Loucy (cell line): Measurements from ENCODE around the gene DBNDD1.

Source experiments
- H2AFZ ChIP-seq: fragments of 200-600 bp; sonication (generic); 2 replicates; pipeline ENCODE4 v1.6.0; 2016; ENCODE audit warnings: antibody characterized with exemption, mild to moderate bottlenecking, low read length, moderate library complexity
- H3F3A ChIP-seq: fragments of 200-600 bp; 2 replicates; pipeline ENCODE4 v1.6.0; 2016; ENCODE audit warnings: antibody characterized with exemption, low read depth, mild to moderate bottlenecking
- H3K27me3 ChIP-seq: fragments of 200-600 bp; sonication (generic); 2 replicates; pipeline ENCODE4 v1.6.1; 2014; ENCODE audit warnings: low read length, mild to moderate bottlenecking; ENCODE audit not compliant: insufficient read depth, poor library complexity, severe bottlenecking
- H3K36me3 ChIP-seq: fragments of 200-600 bp; sonication (generic); 2 replicates; pipeline ENCODE4 v1.6.1; 2016; ENCODE audit warnings: low read length; ENCODE audit not compliant: insufficient read depth
- H3K4me1 ChIP-seq: fragments of 200-600 bp; sonication (generic); 2 replicates; pipeline ENCODE4 v1.5.1; 2014; ENCODE audit warnings: low read length, mild to moderate bottlenecking; ENCODE audit not compliant: insufficient read depth, poor library complexity, severe bottlenecking
- H3K4me2 ChIP-seq: fragments of 200-600 bp; sonication (generic); 2 replicates; pipeline ENCODE4 v1.6.0; 2014; ENCODE audit warnings: antibody characterized with exemption, low read length, low read depth, mild to moderate bottlenecking; ENCODE audit not compliant: poor library complexity, severe bottlenecking
- H3K4me3 ChIP-seq: fragments of 200-600 bp; sonication (generic); 2 replicates; pipeline ENCODE4 v1.5.1; 2014; ENCODE audit warnings: low read length, mild to moderate bottlenecking, mixed read lengths; ENCODE audit not compliant: poor library complexity, severe bottlenecking
- H3K79me2 ChIP-seq: fragments of 200-600 bp; sonication (generic); 2 replicates; pipeline ENCODE4 v1.6.1; 2014; ENCODE audit warnings: low read length; ENCODE audit not compliant: insufficient read depth
- H3K9ac ChIP-seq: fragments of 200-600 bp; sonication (generic); 2 replicates; pipeline ENCODE4 v1.6.0; 2014; ENCODE audit warnings: mild to moderate bottlenecking, low read depth, low read length, moderate library complexity; ENCODE audit not compliant: poor library complexity, severe bottlenecking
- H3K9me2 ChIP-seq: fragments of 200-600 bp; sonication (generic); replicated peaks from 2 replicates; pipeline ENCODE4 v1.6.1; 2016; ENCODE audit warnings: low read depth, low read length, mixed read lengths
- H3K9me3 ChIP-seq: fragments of 200-600 bp; sonication (generic); 2 replicates; pipeline ENCODE4 v1.6.1; 2014; ENCODE audit warnings: mild to moderate bottlenecking, antibody characterized with exemption, low read length, low read depth; ENCODE audit not compliant: insufficient read depth
- H4K20me1 ChIP-seq: fragments of 200-600 bp; sonication (generic); 2 replicates; pipeline ENCODE4 v1.6.0; 2014; ENCODE audit warnings: antibody characterized with exemption, low read length, mild to moderate bottlenecking; ENCODE audit not compliant: insufficient read depth, poor library complexity, severe bottlenecking
- CTCF ChIP-seq: fragments of 200-600 bp; sonication (generic); conservative IDR thresholded peaks from 2 replicates; pipeline ENCODE4 v1.5.1; 2014; ENCODE audit warnings: mild to moderate bottlenecking, antibody characterized with exemption, low read length
- EZH2phosphoT487 ChIP-seq: fragments of 200-600 bp; IDR thresholded peaks from 2 replicates; pipeline ENCODE4 v1.6.1; 2018; ENCODE audit warnings: antibody characterized with exemption, mild to moderate bottlenecking, moderate library complexity, borderline replicate concordance

DBNDD1 gene

GRCh38 chr16:89985219-89985618 is 34.0 kb downstream of the DBNDD1 start:
- H3K79me2 ChIP-seq, result no peaks in the 10 kb centered on the region
- H2AFZ ChIP-seq, result no peak overlapping the region
- no peak overlapping the region for H3K4me3 ChIP-seq
- peaks cover 6% of the 10 kb centered on the region; the same call in 1 of the 2 replicates for H3K36me3 ChIP-seq
- H4K20me1 ChIP-seq, result no peaks in the 10 kb centered on the region
- no peaks in the 10 kb centered on the region for H3K9me2 ChIP-seq
- H3F3A ChIP-seq, result no peaks in the 10 kb centered on the region
- no peaks in the 10 kb centered on the region for H3K9me3 ChIP-seq
- H3K4me1 ChIP-seq, result no peaks in the 10 kb centered on the region
- no peak overlapping the region for H3K9ac ChIP-seq
- no peak overlapping the region for H3K4me2 ChIP-seq
- H3K27me3 ChIP-seq, result no peaks in the 10 kb centered on the region
- TF ChIP-seq CTCF (no peak), EZH2phosphoT487 (no peak)

- Histone ChIP-seq H3K36me3 (peaks cover 7% of the 10 kb centered on the region; the same call in 1 of the 2 replicates), H3K9ac (no peak overlapping the region)
Measured at GRCh38 chr16:89984216-89984615, 35.0 kb downstream of the DBNDD1 start.

GRCh38 chr16:89983536-89983935 is 35.7 kb downstream of the DBNDD1 start:
- no peaks in the 10 kb centered on the region for H4K20me1 ChIP-seq
- no peak overlapping the region for H3K4me2 ChIP-seq
- H3K4me3 ChIP-seq, result no peak overlapping the region
- peaks cover 7% of the 10 kb centered on the region; the same call in 1 of the 2 replicates for H3K36me3 ChIP-seq
- H3K9ac ChIP-seq, result no peak overlapping the region
- H3F3A ChIP-seq, result no peaks in the 10 kb centered on the region
- H3K4me1 ChIP-seq, result no peaks in the 10 kb centered on the region
- H3K9me2 ChIP-seq, result no peaks in the 10 kb centered on the region
- H3K9me3 ChIP-seq, result no peaks in the 10 kb centered on the region
- H3K27me3 ChIP-seq, result no peaks in the 10 kb centered on the region
- TF ChIP-seq EZH2phosphoT487 (no peak), CTCF (no peak)
- no peaks in the 10 kb centered on the region for H3K79me2 ChIP-seq
- H2AFZ ChIP-seq, result no peak overlapping the region

More at GRCh38 chr16:89984216-89984615, 35.0 kb downstream of the DBNDD1 start:
- H3F3A ChIP-seq, result no peaks in the 10 kb centered on the region
- H4K20me1 ChIP-seq, result no peaks in the 10 kb centered on the region
- no peaks in the 10 kb centered on the region for H3K4me1 ChIP-seq
- no peaks in the 10 kb centered on the region for H3K9me3 ChIP-seq
- no peaks in the 10 kb centered on the region for H3K9me2 ChIP-seq
- no peak overlapping the region for H3K4me3 ChIP-seq
- no peaks in the 10 kb centered on the region for H3K27me3 ChIP-seq
- H2AFZ ChIP-seq, result no peak overlapping the region
- no peak overlapping the region for H3K4me2 ChIP-seq
- TF ChIP-seq EZH2phosphoT487 (no peak), CTCF (no peak)
- H3K79me2 ChIP-seq, result no peaks in the 10 kb centered on the region
